Stimulated activated CD4-positive, alpha-beta T cell treated with anti-CD3 and anti-CD28 coated beads, Interleukin-15, amount 100 ng/mL, for 24 hours (primary cell): Measurements from ENCODE around the gene LASP1NB.
"Not testable (repeated sequence)": the region's sequence is repeated elsewhere in the genome, so short reads cannot be mapped to it uniquely, and the experiment has no call there.

ENCODE experiments used
- DNase-seq: peaks from one replicate; pipeline ENCODE4 v3.0.0-alpha.2; 2020

LASP1NB gene

GRCh38 chr17:38918129-38918913 lies 7.1 kb upstream of the LASP1NB start:
- DNase-seq, result no peak

GRCh38 chr17:38918916-38919315 lies 6.5 kb upstream of the LASP1NB start:
- DNase-seq, result no peak

- DNase-seq, result no peak
These were observed 5.9 kb upstream of the LASP1NB start for GRCh38 chr17:38919316-38920078.

GRCh38 chr17:38920374-38921291 lies 4.8 kb upstream of the LASP1NB start:
- DNase-seq, result no peak

GRCh38 chr17:38921756-38922411 lies 3.5 kb upstream of the LASP1NB start:
- DNase-seq, result no peak

GRCh38 chr17:38922538-38923297 lies 2.7 kb upstream of the LASP1NB start:
- DNase-seq, result no peak

GRCh38 chr17:38926293-38927070 lies 1.1 kb downstream of the LASP1NB start:
- no peak for DNase-seq

GRCh38 chr17:38930782-38931181 lies 5.4 kb downstream of the LASP1NB start:
- not testable (repeated sequence) for DNase-seq

- DNase-seq, result not testable (repeated sequence)
These were observed 8.5 kb downstream of the LASP1NB start for GRCh38 chr17:38933962-38934361.

- DNase-seq, result no peak
These were observed 14.6 kb downstream of the LASP1NB start for GRCh38 chr17:38939987-38940386.

GRCh38 chr17:38940404-38940803 lies 15.0 kb downstream of the LASP1NB start:
- DNase-seq, result no peak

GRCh38 chr17:38942696-38943334 lies 17.4 kb downstream of the LASP1NB start:
- DNase-seq, result no peak

- DNase-seq, result no peak
These were observed 18.2 kb downstream of the LASP1NB start for GRCh38 chr17:38943607-38944006.

- no peak for DNase-seq
These were observed 21.8 kb downstream of the LASP1NB start for GRCh38 chr17:38947189-38947588.

GRCh38 chr17:38953800-38954199 lies 28.4 kb downstream of the LASP1NB start:
- not testable (repeated sequence) for DNase-seq

GRCh38 chr17:38958326-38958725 lies 32.9 kb downstream of the LASP1NB start:
- DNase-seq, result no peak

- no peak for DNase-seq
These were observed 33.3 kb downstream of the LASP1NB start for GRCh38 chr17:38958756-38959155.

GRCh38 chr17:38959508-38959907 lies 34.1 kb downstream of the LASP1NB start:
- DNase-seq, result no peak

GRCh38 chr17:38960402-38960801 lies 35.0 kb downstream of the LASP1NB start:
- no peak for DNase-seq

- no peak for DNase-seq
These were observed 36.0 kb downstream of the LASP1NB start for GRCh38 chr17:38961413-38961812.
